Prostate gland (tissue), 2 donors: ENCODE measurements around the gene TOB2.
"Not testable (repeated sequence)": the region's sequence is repeated elsewhere in the genome, so short reads cannot be mapped to it uniquely, and the experiment has no call there.

Experiments
- POLR2A ChIP-seq: fragments of 450-650 bp; IDR thresholded peaks from one replicate; pipeline ENCODE4 v1.6.1; 2016; ENCODE audit warnings: antibody characterized with exemption, mild to moderate bottlenecking
- TF ChIP-seq, protein P1 (sequence below), 4 experiments: fragments of 200-600 bp in 2 of 4; fragments of 450-650 bp in 2 of 4; sonication (generic) in 2 of 4; IDR thresholded peaks; 1 replicate in 3 of 4; 2 replicates in 1 of 4; pipeline ENCODE4 v1.5.1; 2016 to 2019; ENCODE audit warnings: antibody characterized with exemption in 4 of 4, mild to moderate bottlenecking in 2 of 4, moderate library complexity in 2 of 4

DNA sequence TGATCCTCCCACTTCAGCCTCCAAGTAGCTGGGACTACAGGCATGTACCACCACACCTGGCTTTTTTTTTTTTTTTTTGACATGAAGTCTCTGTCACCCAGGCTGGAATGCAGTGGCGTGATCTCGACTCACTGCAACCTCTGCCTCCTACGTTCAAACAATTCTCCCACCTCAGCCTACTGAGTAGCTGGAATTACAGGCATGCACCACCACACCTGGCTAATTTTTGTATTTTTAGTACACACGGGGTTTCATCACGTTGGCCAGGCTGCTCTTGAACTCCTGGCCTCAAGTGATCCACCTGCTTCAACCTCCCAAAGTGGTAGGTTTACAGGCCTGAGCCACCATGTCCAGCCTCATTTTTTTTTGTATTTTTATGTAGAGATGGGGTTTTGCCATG lies 6.1 kb downstream of the TOB2 start:
- TF ChIP-seq POLR2A: not testable (repeated sequence)
- TF ChIP-seq, protein P1, sequence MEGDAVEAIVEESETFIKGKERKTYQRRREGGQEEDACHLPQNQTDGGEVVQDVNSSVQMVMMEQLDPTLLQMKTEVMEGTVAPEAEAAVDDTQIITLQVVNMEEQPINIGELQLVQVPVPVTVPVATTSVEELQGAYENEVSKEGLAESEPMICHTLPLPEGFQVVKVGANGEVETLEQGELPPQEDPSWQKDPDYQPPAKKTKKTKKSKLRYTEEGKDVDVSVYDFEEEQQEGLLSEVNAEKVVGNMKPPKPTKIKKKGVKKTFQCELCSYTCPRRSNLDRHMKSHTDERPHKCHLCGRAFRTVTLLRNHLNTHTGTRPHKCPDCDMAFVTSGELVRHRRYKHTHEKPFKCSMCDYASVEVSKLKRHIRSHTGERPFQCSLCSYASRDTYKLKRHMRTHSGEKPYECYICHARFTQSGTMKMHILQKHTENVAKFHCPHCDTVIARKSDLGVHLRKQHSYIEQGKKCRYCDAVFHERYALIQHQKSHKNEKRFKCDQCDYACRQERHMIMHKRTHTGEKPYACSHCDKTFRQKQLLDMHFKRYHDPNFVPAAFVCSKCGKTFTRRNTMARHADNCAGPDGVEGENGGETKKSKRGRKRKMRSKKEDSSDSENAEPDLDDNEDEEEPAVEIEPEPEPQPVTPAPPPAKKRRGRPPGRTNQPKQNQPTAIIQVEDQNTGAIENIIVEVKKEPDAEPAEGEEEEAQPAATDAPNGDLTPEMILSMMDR (IDR thresholded peaks at IDR 0.05): not testable (repeated sequence)
